HG03045 (cell line): ENCODE data around the gene ARHGEF7.
A peak's percentile ranks its signal among the peaks of the same experiment; 100 is the strongest.
"Not testable (repeated sequence)": the region's sequence is repeated elsewhere in the genome, so short reads cannot be mapped to it uniquely, and the experiment has no call there.

Source experiments
- ATAC-seq: cut with Tn5 transposase; IDR thresholded peaks from one replicate; pipeline ENCODE4 v1.9.1; 2021; ENCODE audit warnings: mild to moderate bottlenecking, moderate library complexity; ENCODE audit not compliant: unreplicated experiment

Gene ARHGEF7

GRCh38 chr13:111189516-111189915, 74.4 kb downstream of the ARHGEF7 start:
- not testable (repeated sequence) for ATAC-seq

GRCh38 chr13:111193223-111193622, 78.1 kb downstream of the ARHGEF7 start:
- ATAC-seq: not testable (repeated sequence)

DNA sequence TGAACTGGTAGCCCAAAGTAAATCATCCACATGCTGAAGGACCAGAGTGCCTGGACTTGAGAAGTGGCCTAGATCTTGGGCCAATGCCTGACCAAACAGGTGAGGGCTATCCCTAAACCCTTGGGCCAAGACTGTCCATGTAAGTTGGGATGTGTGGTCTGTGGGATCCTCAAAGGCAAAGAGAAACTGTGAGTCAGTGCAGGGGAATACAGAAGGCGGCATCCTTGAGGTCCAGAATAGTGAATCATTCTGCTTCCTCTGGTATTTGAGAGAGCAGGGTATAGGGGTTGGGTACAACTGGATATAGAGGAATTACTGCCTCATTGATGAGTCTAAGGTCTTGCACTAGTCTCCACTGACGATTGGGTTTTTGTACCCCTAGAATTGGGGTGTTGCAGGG, 79.5 kb downstream of the ARHGEF7 start:
- not testable (repeated sequence) for ATAC-seq

GRCh38 chr13:111198732-111199378, 83.7 kb downstream of the ARHGEF7 start:
- not testable (repeated sequence) for ATAC-seq

- no peak for ATAC-seq
Measured at GRCh38 chr13:111201304-111201940, 86.3 kb downstream of the ARHGEF7 start.

- ATAC-seq: no peak
Measured at GRCh38 chr13:111202156-111202621, 87.1 kb downstream of the ARHGEF7 start.

GRCh38 chr13:111202745-111203144, 87.6 kb downstream of the ARHGEF7 start:
- ATAC-seq: peak; percentile 58

- no peak for ATAC-seq
Measured at GRCh38 chr13:111203736-111204389, 88.8 kb downstream of the ARHGEF7 start.

DNA sequence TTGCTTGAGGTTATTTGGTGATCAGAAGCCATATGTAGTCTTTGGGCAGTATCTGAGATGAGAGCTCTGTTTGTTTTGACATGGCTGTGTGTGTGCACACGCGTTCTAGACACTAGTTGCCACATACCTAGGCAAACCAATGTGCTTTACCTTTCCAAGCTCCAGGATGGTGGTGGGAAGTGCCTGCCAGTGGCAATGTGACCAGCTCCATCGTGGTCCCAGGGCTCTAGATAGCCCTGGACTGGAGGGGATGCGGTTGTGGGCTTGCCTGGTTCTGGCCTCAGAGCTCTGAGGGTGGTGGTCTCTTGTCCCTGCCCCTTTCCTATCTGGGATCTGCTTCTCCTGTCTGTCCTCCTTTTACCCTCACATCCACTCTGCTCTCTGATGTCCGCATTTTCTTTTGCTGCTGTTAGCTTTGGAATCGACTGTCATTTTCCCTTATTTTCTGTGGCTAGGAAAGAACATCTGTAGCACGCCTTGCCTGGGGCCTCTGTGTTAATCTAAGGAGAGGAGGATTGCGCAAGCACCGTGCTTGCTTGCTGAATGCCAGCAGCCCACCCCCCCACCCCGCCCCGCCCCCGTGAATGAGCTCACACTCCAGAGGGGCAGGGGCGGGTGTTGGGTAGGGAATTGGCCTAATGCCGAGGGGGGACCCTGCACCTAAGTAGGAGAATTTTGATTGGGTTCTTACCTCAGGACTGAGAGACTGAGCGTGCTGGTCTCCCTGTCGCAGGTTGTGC, 89.5 kb downstream of the ARHGEF7 start:
- no peak for ATAC-seq

- no peak for ATAC-seq
Measured at GRCh38 chr13:111206148-111206547, 91.0 kb downstream of the ARHGEF7 start.

- ATAC-seq: no peak
Measured at GRCh38 chr13:111209613-111210012, 94.5 kb downstream of the ARHGEF7 start.

- ATAC-seq: no peak
Measured at GRCh38 chr13:111210091-111210490, 95.0 kb downstream of the ARHGEF7 start.

DNA sequence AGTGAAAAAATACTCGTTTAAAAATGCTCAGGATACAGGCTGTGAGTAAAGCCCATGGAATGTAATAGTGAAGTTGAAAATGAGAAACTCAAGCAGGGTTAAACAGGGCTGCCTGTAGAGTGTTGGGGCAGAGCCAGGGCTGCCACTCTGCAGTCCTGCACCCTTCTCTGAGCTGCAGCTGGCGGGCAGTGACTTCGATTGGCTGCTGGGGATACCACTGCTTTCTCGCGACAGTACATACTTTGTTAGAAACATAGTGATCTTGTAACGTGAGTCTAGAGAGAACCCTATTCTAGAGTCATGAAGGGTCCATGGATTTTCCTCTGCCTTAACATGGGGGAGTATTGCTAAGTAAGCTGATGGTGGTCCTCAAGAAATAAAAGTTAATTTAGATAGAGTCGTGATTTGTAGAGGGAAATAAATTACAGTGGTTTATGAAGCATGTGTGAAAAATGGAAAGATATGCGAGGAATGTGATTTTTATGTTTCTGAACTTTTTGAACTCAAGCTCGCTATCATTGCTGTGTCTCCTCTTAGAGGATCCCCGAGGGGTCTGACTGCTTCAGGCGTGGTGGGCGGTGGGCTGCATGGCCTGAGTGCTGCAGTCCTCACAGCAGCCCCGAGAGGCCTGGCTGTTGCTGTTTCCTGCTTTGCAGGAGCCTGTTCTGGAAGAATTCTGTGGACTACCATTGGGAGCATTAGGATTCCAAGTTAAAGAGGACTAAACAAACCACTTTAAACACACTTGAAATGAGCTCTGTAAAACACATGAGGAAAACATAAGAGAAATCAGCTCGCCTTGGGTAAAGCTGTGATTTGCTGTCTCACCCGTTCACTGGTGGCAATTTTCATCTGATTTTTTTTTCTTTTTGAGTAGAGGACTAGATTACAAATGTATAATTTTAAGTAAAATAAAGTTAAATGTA, 95.7 kb downstream of the ARHGEF7 start:
- ATAC-seq: no peak

DNA sequence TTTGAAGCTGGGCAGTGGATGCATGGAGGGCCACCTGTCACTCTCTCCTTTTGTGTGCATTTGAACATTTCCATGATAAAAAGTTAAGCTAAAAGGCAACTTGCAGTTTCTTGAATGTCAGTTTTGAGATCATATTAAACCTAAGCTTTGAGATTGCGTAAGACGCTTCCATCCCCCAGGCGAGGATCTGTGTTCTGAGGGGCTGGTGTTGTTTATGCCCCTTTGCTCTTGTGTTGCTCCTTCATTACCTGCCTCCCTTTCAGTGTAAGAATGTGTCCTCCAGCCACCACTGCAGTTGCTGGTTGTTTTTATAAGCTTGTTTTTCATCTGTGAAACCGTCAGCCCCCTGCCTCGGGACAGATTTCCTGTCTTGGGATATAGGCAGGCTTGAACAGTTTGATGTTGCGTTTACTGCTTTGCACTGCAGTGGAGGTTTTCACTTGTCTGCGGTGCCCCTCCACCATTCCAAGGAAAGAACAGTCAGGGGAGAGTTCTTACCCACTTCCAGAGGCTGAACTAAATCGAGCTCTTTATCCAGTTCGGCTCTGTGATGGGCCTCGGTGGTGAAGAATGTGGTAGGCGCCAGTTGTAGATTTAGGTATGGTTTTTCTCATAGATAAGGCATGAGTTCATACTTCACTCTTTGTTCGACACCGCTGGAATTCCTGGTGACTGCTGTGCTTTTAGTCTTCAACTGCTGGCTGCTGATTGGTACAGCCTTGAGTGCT, 96.8 kb downstream of the ARHGEF7 start:
- ATAC-seq: no peak

DNA sequence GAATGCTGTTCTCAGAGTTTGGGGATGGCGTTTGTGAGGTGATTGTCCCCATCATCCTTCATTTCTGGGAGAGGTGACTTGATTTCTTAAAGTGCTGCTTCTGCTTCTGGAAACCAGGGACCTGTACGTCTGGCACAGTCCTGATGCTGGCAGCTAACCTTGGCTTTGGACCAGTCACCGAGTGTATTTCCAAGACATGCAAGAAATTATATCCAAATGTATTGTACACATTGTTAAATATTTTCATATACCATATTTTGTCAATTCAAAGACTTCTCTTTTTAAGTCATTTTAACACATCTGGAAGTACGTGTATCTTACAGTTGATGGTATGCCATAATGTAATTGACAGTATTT, 97.4 kb downstream of the ARHGEF7 start:
- ATAC-seq: no peak

GRCh38 chr13:111213964-111214726, 99.0 kb downstream of the ARHGEF7 start:
- ATAC-seq: no peak

DNA sequence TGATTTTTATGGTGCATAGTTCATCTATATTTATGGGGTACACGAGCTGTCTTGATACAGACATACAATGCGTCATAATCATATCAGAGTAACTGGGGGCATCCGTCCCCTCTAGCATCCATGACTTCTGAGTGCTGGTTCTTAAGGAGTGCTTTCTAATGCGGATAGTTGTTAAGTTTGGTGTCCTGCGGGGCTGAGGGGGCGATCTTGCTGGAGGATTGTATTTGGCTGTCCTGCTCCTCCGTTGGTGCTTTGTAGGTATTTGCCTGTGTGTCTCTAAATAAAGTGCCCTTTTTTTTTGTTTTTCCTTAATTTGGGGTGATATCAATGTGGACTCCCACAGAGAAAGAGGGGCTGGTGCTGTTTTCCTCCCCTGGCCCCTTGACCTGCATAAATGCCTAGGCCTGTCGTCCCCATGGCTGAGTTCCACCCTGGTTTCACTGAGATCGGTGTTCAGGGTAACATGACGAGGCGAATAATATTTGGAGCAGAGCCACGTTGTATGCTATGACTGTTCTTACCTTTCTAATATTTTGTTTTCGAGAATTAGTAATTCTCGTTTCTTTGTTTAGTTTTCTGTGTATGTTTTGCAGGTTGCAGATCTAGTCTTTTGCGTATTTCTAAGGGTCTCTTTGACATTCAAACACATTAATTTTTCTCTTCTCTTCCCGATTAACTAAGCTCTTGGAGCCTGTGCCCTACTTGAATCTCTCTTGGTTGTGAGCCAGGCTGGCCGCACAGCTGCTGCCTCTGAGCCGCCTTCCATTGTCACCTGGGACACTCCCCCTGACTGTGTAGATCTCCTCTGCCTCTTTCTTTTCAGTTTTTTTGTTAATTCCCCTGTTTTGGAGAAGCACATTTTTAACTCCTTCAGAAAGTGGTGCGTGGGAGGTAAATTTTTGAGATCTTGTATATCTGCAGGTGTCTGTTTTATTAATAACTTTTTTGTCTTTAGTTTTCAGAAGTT, 100.3 kb downstream of the ARHGEF7 start:
- ATAC-seq: no peak
